Fibroblast of mammary gland (primary cell): ENCODE data around the gene VWA3A.

Experiments used
- DNase-seq: peaks from one replicate; pipeline ENCODE4 v3.0.0-alpha.2; 2010; ENCODE audit warnings: low read depth
- H3K4me3 ChIP-seq: 2 replicates; pipeline ENCODE4 v1.5.1; 2011; ENCODE audit warnings: low read depth, mild to moderate bottlenecking, low read length, moderate library complexity; ENCODE audit not compliant: control insufficient read depth
- TF ChIP-seq, protein P1 (sequence below): conservative IDR thresholded peaks from 2 replicates; pipeline ENCODE4 v1.5.1; 2011; ENCODE audit warnings: low read depth, low read length, inconsistent platforms; ENCODE audit not compliant: control insufficient read depth, insufficient read depth

VWA3A gene

DNA sequence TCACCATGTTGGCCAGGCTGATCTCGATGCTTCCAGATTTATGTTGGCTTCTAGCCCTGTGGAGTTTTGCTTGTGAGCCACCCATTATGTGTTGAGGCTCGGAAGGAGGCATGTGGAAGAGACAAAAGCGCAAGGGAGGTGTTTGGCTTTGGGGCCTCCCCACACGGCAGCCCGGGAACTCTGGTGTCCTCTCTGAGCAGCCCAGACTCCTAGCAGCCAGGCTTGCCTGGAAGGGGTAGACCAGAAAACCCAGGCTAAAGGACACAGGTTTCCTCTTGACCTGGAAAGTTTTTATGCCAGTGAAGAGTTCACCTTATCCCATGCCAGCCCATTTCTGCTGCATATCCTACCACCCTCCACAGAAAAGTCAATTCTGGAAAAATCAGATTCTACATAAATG is 91.0 kb downstream of the VWA3A start:
- TF ChIP-seq, protein P1, sequence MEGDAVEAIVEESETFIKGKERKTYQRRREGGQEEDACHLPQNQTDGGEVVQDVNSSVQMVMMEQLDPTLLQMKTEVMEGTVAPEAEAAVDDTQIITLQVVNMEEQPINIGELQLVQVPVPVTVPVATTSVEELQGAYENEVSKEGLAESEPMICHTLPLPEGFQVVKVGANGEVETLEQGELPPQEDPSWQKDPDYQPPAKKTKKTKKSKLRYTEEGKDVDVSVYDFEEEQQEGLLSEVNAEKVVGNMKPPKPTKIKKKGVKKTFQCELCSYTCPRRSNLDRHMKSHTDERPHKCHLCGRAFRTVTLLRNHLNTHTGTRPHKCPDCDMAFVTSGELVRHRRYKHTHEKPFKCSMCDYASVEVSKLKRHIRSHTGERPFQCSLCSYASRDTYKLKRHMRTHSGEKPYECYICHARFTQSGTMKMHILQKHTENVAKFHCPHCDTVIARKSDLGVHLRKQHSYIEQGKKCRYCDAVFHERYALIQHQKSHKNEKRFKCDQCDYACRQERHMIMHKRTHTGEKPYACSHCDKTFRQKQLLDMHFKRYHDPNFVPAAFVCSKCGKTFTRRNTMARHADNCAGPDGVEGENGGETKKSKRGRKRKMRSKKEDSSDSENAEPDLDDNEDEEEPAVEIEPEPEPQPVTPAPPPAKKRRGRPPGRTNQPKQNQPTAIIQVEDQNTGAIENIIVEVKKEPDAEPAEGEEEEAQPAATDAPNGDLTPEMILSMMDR = no peak
- no peak for DNase-seq
- no peak overlapping the region for H3K4me3 ChIP-seq

DNA sequence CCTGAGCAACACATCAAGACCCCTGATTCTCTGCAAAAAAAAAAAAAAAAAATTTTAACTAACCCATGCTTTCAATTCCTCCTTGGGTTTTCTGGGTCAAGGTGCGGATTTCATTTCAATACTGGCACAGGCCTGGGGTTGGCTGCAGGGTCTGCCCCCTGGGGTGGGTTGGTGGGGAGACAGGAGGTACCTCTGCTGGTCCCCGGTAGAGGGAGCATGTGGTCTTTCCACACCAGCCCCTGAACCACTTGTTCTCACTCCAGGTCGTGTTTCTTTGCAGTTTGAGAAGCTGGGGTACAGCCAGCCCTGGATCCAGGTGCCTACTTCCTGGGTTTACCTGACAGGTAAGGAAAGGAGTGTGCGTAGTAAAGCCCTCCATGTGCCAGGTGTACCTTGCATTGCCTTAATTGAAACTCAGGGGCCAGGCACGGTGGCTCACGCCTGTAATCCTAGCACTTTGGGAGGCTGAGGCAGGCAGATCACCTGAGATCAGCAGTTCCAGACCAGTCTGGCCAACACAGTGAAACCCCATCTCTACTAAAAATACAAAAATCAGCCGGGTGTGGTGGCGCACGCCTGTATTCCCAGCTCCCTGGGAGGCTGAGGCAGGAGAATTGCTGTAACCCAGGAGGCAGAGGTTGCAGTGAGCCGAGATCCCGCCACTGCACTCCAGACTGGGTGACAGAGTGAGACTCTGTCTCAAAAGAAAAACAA is 91.7 kb downstream of the VWA3A start:
- no peak overlapping the region for H3K4me3 ChIP-seq
- TF ChIP-seq, protein P1 = peak; percentile 21
- DNase-seq = no peak

DNA sequence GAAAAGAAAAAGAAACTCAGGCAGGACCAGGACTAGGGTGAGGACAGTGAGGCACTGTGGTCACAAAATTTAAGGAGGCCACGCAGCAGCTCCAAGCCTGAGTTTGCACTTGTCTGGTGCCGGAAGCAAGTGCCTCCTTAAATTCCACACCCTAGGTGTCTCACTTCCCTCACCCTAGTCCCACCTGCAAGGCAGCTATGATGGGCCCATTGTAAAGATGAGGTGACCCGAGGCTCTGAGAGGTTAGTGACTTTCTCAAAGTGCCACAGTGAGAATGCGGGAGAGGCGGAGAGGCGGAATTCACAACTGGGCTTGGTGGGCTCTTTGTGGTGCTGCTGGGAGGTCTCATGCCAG is 92.3 kb downstream of the VWA3A start:
- H3K4me3 ChIP-seq = no peak overlapping the region
- no peak for DNase-seq
- TF ChIP-seq, protein P1 = no peak

DNA sequence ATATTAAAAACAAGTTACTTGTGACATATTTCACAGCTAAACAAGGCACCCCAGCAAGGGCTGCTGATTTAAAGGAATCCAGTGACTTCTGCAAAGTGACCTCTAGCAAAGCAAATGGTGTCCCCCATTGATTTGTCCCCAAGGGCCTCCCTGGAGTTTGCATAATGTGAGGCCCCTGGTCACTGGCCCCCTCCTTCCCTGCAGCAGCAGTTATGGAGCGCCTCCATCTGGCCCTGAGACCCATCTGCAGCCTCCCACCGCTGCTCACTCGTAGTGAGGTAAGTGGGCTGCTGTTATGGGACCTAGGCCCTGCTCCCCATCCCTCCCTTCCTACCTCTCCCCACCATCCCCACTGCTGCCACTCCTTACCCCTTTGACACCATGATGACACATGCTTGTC is 94.2 kb downstream of the VWA3A start:
- TF ChIP-seq, protein P1 = peak; percentile 11
- no peak for DNase-seq
- no peak overlapping the region for H3K4me3 ChIP-seq

DNA sequence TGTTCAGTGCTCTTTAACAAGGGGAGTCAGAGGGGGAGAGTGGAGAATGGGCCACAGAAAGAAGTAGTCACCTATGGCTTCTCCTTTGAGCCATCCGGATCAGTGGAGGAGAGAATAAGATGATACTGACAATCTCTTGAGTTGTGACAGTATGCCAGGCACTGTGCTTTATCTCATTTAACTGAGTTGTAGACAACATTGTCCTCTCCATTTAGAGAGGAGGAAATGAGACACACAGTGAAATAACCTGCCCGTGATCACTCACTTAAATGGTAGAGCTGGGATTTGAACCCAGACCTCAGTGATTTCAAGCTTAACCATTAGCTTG is 95.9 kb downstream of the VWA3A start:
- no peak overlapping the region for H3K4me3 ChIP-seq
- TF ChIP-seq, protein P1 = no peak
- DNase-seq = no peak

DNA sequence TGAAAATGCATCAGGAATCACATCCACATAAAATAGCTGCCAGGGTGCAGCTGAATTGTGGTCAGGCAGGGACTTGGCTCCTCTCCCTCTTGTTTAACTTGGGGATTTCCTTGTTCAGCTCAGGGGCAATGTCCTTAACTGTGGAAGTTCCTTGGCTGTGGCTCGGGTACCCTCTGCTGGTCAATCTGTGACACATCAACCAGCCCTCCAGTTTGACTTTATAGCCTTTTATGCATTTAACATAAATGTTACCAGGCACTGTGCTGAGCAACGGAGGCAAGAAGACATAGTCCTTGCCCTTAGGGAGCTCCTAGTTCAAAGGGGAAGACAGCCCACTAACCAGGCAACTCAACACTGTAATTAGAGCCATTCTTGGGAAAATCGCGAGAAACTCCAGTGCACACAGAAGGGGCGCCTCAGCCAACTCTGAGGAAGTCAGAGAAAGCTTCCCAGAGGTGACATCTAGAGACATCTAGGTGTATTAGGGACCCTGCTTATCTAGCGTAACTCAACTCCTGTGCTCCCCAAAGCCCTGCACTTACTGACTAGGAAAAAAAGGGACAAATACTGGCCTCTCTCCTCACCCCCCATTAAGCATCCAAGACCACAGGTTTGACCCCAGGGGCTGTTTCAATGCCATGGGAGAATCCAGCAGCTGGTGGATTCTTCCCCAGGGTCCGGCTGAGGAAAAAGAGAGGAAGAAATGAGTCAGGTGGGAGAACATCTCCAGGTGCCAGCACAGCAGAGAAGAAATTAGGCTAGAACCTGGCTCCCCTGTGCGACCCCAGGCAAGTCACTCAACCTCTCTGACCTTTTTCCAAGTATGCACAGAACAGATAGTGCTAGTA is 96.5 kb downstream of the VWA3A start:
- DNase-seq = peak; percentile 93
- TF ChIP-seq, protein P1 = peak; percentile 89
- H3K4me3 ChIP-seq = no peak overlapping the region
